LoVo (cell line): ENCODE results near the gene WDR45B.
"Not testable (repeated sequence)": the region's sequence is repeated elsewhere in the genome, so short reads cannot be mapped to it uniquely, and the experiment has no call there.

Source experiments
- DNase-seq: peaks from one replicate; pipeline ENCODE4 v3.0.0-alpha.2; 2016; ENCODE audit warnings: low spot score

WDR45B gene

DNA sequence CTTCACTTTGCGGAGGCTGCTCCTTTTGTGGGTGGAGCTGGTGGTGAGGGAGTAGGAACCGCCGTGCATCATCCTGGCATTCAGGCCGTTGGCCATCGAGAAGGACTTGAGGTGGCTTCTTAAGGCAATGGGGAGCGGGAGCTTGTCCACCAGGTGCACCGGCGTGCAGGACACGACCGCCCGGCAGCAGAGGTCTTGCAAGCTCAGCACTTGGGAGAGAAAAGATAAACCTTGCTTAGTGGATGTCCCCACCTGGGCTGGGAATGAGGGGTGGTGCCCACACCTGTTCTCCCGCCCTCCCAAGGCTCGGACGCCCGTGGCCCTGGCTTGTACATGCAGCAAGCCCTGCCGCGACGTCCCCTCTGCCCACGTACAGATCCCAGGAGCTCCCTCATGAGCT, 9.7 kb upstream of the WDR45B start:
- no peak for DNase-seq

DNA sequence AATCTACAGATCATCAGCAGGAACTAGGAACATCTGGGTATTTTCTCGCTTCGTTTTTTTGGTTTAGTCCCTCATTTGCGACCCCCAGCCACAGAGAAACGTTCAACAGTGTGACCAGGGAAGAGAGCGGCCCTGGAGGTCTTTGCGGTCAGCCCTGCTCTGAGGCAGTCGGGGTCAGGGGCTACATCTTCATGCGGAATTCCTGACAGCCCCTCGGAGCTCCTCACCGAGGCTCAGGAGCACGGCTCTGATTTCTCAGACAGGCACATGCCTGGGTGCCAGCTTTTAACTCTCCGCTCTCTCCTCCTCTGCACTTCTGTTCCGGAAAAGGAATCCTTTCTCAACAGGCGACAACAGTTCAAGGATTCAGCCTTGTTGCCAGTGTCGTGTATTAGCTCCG, 8.0 kb upstream of the WDR45B start:
- no peak for DNase-seq

DNA sequence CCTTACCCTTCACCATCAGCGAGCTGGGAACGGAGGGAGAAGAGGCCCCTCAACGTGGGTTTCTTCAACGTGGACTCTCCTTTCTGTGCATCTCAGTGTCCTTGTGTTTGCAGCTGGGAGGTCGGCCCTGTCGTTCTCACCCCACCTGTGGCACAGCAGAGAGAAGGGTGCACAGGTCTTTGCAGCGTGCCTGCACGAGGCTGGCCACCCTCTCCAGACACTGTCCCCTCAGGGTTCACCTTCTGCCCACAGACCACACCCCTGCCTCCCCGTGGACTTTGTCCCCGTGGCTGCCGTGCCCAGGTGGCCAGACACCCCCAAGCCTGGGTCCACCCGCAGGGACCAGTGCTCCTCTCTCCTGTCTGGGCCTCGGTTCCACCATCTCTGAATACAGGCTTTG, 7.3 kb upstream of the WDR45B start:
- no peak for DNase-seq

DNA sequence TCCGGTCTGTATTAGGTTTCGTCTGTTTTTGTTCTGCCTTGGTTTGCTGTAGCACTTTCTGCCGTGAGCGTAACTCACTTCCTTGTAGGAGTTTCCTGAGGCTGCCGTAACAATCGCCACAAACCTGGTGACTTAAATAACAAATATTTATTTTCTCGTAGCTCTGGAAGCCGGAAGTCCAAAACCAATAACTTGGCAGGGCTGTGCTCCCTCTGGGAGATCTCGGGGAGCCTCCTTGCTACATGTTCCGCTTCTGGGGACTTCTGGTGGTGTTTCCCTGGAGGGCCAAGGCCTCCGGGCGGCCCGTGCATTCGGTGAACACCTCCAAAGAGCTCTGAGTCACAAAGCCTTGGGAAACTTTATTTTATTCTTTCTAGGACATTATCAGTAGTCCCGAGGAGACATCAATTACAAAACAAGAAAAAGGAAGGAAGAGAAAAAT, 6.8 kb upstream of the WDR45B start:
- DNase-seq = no peak

DNA sequence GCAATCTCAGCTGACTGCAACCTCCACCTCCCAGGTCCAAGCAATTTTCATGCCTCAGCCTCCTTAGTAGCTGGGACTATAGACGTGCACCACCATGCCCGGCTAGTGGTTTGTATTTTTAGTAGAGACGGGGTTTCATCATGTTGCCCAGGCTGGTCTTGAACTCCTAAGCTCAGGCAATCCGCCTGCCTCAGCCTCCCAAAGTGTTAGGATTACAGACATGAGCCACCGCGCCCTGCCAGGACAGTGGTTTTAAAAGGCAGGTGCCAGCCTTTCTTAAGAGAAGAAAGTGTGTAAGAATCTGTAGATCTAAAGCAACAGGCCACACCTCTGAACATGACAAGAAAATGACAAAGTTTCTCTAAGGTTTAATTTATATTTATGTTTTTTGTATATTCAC, 6.4 kb upstream of the WDR45B start:
- not testable (repeated sequence) for DNase-seq

DNA sequence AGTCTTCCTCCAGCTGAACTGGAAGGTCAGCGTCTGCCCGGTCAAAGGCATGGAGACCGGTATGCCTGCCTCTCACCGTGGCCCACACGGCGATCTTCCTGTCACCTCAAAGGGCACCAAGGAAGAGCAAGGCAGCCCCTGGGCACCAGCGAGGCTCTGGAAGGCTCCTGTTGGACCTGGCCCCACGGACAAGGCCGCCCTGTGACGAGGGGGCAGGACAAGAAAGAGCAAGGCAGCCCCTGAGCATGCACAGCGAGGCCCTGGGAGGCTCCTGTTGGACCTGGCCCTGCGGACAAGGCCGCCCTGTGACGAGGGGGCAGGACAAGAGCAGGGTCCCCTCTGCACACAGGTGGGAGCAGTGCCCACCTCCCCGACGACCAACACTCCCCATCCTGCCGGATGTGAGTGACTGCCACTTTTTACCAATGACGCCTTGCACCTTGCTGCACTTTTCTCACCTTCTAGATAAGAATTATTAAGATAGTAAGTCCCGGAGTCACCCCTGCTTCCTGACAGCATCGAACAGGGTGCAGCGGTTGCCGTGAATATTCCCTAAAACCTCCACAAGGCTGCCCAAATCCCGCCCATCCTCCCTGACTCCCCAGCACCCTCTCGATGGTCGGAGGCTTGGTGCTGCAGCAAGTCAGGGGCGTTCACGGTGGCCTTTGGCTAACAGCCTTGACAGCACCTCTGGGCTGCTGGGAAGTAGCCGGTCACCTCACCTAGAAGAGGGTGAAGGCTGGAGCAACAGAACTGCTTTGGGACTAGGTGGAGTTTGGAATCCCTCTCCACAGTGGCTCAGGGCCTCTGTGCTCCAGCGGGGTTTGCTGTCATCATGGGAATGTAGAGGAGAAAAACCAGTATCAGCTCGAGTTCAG, 5.6 kb upstream of the WDR45B start:
- no peak for DNase-seq

DNA sequence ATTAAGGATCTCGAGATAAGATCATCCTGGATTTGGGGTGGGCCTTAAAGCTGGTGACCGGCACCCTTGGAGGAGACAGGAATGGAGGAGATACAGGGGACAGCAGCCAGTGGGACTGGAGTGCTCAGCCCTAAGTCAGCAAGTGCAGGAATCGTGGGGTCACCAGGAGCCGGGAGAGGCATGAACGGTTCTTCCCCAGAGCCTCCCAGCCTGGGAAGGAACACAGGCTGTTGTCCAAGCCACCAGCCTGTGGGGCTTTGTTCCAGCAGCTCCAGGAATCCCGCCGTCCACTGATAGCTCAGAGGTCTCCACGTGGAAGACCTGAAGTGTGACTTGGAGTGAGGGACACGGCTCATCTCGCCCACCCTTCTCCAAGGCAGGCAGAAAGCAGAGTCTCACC, 2.5 kb upstream of the WDR45B start:
- no peak for DNase-seq

DNA sequence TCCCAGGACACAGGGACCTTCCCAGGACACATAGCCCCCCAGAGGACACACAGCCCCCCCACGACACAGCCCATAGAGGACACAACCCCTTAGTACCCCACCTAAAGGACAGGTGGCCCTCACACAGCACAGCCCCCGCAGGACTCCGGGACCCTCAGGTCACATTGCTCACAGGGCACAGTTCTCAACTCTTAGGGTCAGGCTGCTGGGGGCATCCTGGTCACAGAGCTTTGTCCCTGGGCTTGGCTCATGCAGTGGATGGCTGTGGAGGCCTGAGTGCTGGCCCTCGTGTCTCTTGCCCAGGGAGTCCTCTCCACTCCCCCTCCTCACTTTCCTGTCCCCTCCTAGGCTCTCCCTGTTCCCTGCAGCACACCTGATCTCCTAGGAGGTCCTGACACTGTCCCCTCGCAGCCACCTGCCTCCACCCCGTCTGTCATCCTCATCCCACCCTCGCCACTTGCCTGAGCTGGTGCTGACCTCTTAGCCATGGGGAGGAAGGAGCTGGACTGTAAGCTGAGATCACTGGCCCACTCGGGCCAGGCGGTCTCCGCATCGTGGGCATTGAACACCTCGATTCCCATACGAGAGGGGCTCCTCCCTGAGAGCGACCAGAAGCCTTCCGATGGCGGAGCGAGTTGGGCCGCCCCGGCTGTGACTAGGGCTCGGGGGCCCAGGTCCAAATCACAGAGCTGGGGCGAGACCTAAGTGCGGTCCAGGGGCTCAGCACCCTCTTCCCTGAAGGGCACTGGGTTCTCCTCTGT, 1.4 kb upstream of the WDR45B start:
- DNase-seq = no peak

DNA sequence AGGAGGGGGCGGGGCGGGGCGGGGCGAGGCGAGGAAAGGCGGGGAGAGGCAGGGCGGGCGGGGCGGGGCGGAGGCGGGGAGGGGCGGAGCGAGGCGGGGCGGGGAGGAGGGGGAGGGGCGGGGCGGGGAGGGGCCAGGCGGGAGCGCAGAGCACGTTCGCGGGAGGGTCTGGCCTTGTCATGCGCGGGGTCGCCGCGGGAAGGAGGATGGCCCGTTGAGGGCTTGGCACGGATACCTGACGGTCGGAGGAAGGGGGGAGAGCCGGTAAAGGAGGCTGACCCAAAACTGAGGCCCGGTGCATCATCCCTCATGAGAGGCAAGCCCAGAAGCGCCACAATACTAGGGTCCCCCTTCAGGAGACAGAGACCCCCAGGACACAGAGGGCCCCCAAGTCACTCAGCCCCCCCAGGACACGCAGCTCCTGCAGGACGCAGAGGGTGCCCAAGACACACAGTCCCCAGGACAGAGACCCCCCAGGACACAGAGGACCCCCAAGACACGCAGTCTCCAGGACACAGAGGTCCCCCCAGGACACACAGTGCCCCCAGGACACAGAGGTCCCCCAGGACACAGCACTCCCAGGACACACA, 593 bp upstream of the WDR45B start:
- DNase-seq = peak; percentile 22

DNA sequence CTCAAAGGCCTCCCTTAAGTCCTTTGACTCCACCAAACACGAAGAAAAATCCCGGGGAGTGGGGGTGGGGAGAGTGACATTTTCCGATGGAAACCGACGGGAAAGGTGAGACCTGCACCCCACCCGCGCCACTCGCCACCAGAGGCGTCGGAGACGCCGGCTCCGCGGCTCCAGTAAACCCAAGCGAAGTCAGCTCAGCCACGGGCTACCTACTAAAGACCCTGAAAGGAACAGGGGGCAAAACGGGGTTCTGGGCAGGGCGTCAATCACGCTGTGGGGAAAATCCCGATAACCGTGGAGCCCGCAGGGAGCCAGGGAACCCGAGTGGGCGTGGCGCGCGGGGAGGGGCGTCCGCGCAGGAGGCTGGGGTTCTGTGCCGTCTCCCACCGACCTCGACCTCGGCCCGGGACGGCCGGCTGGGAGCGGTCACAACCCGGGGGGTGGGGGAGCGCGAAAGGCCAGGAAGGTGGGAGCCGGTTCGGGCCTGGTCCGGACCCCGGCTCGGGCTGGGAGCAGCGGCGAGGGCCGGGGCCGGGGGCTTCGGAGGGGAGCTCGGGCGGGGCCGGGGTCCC, 565 bp downstream of the WDR45B start:
- DNase-seq = no peak

DNA sequence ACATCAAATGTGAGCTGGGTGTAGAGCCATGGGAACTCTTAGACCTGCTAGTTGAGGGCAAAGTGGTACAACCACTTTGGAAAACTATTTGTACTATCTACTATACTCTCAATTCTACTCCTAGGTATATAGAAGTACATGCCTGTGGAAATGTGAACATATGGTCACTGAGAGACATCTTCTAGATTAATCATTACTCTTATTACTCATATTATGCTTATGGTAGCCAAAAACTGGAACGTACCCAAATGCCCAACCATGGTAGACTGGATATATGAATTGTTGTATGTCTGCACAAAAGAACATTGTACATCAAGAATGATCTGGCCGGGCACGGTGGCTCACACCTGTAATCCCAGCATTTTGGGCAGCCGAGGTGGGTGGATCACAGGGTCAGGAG, 2.7 kb downstream of the WDR45B start:
- no peak for DNase-seq

DNA sequence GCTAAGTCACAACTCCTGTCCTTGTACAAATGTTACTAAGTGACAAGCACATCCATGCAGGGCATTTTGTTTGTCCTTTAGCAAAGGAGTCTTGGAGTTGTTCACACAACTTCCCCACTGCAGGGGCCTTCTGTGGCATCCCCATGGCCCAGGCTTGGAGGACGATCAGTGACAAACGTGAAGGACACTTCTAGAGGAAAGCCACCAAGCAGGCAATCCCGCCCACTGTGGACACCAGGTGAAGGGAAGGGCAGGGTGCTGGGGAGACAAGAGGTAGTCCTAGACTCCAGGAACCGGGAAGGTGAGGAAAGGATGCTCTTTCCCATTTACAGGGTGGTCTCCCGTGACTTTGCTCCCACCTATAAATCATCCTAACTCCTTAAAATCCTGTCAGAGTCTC, 4.1 kb downstream of the WDR45B start:
- DNase-seq = no peak

DNA sequence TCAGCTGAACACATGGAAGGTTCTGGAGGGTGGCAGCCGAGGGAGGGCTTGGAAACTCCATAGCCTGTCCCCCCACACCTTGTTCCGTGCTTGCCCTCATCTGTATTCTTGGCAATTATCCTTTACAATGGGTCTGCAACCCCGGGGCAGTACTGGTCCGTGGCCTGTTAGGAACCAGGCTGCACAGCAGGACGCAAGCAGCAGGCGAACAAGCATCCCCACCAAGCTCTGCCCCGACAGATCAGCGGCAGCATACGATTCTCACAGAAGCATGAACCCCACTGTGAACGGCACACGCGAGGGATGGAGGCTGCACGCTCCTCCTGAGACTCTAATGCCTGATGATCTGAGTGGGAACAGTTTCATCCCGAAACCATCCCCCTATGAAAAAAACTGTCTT, 6.2 kb downstream of the WDR45B start:
- no peak for DNase-seq

DNA sequence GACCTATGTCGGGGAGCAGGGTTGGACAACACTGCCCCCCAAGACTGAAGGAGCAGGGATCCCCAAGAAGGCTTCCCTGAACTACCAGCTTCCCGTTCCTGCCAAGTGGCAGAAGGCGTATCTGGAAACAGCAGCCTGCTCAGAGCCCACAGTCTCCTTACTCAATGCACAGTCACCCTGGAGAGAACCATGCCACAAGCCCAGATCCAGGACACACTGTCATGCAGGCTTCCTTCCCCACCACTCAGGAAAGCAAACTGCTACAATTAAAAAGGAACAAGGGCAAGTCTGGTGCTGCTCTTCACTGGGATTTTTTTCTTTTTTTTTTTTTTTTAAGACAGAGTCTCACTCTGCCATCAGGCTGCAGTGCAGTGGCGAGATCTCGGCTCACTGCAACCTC, 8.2 kb downstream of the WDR45B start:
- no peak for DNase-seq

DNA sequence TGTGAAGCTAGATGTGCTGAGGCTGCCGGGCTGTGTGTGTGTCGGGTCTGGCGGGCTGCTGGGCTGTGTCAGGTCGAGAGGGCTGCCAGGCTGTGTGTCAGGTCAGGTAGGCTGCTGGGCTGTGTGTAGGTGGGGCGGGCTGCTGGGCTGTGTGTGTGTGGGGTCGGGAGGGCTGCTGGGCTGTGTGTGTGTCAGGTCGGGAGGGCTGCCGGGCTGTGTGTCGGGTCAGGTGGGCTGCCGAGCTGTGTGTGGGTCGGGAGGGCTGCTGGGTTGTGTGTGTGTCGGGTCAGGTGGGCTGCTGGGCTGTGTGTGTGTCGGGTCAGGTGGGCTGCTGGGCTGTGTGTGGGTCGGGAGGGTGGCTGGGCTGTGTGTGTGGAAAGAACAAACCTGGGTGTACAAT, 8.6 kb downstream of the WDR45B start:
- no peak for DNase-seq

DNA sequence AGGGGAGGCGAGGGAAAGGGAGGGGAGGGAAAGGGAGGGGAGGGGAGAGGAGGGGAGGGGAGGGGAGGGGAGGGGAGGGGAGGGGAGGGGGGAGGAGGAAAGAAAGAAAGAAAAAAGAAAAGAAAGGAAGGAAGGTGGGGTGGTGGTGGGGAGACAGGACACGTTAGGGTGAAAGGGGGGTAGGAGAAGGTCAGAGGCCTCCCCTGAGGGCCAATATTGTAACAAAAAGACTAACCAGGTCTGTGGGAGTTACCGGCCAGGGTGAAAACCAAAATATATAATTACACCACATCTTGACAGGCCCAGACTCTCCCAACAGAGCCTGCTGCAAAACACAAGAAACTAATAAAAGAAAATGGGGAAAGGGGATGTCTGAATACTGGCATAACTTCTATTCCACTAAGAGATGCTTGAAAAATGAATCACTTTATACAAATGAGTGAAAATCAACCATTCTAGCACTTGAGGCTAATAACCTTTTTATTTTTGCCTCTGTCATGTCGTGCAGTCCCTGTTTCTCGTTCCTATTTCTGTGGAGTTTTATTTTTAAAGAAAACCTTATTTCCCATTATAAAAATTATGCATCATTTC, 10.0 kb downstream of the WDR45B start:
- no peak for DNase-seq

DNA sequence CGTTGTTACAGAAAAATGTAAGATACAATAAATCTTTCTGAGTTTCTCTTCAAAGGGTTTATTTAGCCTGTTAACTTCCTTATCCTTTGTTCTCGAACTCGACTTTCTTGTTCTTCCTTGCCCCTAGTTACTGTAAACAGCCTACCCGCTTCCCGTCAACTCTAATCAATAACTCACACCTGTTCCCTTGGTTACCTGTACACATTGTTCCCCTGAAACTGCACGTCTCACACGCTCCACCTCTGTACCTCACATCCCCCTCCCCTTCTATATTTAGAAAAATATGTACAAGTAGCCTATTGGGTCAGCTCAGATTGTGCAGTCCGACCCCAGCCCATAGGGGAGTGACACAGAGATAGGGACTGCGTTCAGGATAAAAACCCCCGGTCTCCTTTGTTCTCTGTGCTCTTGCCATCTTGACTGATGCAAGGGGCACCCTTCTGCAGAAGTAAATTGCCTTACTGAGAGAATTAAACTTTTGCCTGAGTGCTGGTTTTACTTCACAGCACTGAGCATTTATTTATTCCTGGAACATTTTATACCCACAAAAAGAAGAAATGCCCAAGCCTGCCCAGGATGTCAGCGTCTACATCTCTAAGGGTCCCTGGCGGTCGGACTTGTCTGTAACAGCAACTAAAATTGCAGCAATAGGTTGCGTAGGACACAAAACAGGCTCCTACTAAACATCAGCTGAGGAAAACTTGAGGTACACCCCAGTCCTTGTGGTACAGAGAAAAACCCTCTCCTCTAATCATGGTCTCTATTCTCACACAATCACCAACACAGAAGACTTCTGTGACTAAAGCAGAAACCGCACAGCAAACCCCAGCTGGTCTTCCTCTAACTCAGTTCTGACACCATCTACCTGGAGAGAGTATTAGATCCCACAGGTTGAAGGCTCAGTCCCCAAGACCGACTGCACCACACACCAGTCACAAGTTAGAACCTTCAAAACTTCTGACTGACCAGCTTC, 11.3 kb downstream of the WDR45B start:
- no peak for DNase-seq

DNA sequence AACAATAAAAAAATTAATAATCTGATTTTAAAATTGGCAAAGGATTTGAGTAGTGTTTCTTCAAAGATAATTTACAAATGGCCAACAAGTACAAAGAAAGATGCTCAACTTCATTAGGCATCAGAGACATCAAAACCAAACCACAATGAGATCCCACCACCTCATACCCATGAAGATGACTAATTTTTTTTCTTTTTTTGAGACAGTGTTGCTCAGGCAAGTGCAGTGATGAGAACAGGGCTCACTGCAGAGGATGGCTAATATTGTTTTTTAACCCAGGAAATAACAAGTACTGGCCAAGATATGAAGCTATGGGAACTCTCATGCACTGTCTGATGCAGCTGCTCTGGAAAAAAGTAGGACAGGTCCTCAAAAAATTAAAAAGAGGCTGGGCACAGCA, 14.9 kb downstream of the WDR45B start:
- DNase-seq = no peak

DNA sequence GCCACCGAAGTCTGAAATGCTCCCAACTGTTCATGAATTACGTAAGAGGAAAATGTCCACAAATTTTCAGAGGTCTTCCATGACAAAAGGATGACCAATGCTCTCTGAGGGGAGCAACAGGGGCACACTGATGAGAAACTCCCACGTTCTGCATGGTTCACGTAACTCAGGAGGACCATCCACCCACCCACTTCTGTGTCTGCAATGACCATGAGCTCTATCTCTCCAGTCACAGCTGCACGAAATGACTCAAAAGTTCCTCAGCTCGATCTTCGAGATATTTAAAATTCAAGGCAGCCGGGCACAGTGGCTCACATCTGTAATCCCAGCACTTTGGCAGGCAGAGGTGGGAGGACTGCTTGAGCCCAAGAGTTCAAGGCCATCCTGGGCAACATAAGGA, 15.8 kb downstream of the WDR45B start:
- no peak for DNase-seq

DNA sequence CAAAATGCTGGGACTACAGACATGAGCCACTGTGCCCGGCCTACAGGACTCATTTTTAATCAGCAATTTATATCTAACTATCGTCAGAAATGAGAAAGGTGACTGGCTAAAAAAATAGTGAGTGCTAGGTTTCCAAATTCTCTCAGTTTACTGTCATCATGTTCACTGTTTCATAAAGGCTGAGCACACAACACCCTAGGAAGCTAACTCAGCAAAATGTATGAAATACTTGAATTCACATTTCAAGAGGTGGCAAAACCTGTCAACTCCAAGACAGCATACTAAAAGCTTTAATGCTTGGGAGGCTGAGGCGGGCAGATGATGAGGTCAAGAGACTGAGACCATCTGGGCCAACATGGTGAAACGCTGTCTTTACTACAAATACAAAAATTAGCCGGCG, 16.7 kb downstream of the WDR45B start:
- DNase-seq = no peak

DNA sequence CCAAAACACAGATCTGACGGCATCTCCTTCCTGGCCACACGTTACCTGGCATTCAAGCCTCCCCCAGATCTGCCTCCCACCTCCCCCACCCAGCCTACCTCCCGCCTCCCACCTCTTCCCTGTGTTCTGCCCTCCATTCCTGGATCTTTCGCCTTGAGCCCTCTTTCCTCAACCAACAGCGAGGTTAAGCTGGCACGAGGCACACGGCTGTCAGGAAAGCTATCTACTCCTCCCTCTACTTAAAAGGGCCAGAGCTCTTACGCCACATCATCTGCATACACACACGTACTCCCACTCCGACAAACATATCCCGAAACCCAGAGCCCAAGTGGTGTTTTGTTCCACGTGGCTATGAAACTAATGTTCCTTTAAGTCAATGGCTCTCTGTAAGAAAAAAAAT, 18.0 kb downstream of the WDR45B start:
- no peak for DNase-seq
